GM19372 (cell line): ENCODE results near the gene PPT1.
"Not testable (repeated sequence)": the region's sequence is repeated elsewhere in the genome, so short reads cannot be mapped to it uniquely, and the experiment has no call there.

Experiments
- ATAC-seq: cut with Tn5 transposase; IDR thresholded peaks from one replicate; pipeline ENCODE4 v1.9.1; 2021; ENCODE audit warnings: mild to moderate bottlenecking, low read depth, moderate library complexity; ENCODE audit not compliant: unreplicated experiment

Gene PPT1

GRCh38 chr1:40092706-40093639, 4.1 kb downstream of the PPT1 start:
- no peak for ATAC-seq

- ATAC-seq = no peak
Measured at GRCh38 chr1:40092241-40092640, 4.8 kb downstream of the PPT1 start.

- no peak for ATAC-seq
Measured at GRCh38 chr1:40090652-40091355, 6.2 kb downstream of the PPT1 start.

GRCh38 chr1:40084750-40085149, 12.3 kb downstream of the PPT1 start:
- not testable (repeated sequence) for ATAC-seq

GRCh38 chr1:40081871-40082270, 15.2 kb downstream of the PPT1 start:
- ATAC-seq = no peak

- no peak for ATAC-seq
Measured at GRCh38 chr1:40079774-40080400, 17.2 kb downstream of the PPT1 start.

- ATAC-seq = no peak
Measured at GRCh38 chr1:40078512-40079333, 18.3 kb downstream of the PPT1 start.

- ATAC-seq = no peak
Measured at GRCh38 chr1:40076895-40077312, 20.1 kb downstream of the PPT1 start.

GRCh38 chr1:40075266-40075665, 21.8 kb downstream of the PPT1 start:
- no peak for ATAC-seq

- no peak for ATAC-seq
Measured at GRCh38 chr1:40073062-40073461, 24.0 kb downstream of the PPT1 start.

GRCh38 chr1:40072142-40072541, 24.9 kb downstream of the PPT1 start:
- no peak for ATAC-seq

- no peak for ATAC-seq
Measured at GRCh38 chr1:40067851-40068250, 29.2 kb downstream of the PPT1 start.

GRCh38 chr1:40067023-40067422, 30.0 kb downstream of the PPT1 start:
- no peak for ATAC-seq

- ATAC-seq = peak; percentile 71
Measured at GRCh38 chr1:40064797-40065499, 32.1 kb downstream of the PPT1 start.

- ATAC-seq = no peak
Measured at GRCh38 chr1:40059960-40060750, 36.9 kb downstream of the PPT1 start.

- ATAC-seq = no peak
Measured at GRCh38 chr1:40059338-40059959, 37.6 kb downstream of the PPT1 start.

GRCh38 chr1:40058453-40059337, 38.4 kb downstream of the PPT1 start:
- no peak for ATAC-seq

- ATAC-seq = no peak
Measured at GRCh38 chr1:40058097-40058452, 39.0 kb downstream of the PPT1 start.
